Ovary (tissue), 9 donors: ENCODE data around the gene ITPRID2. TPM values are rescaled to one million over a fixed set of nuclear protein-coding genes. Genes with fewer than 3 reads are reported as not detected.

Source experiments
- DNase-seq, 5 donors: peaks; one replicate each; pipeline ENCODE4 v3.0.0-alpha.2; 2019 to 2020
- H3K27ac ChIP-seq, 2 donors: fragments of 200-600 bp; one replicate each; pipeline versions ENCODE4 v1.5.1 to v1.8.0; 2019 to 2022
- H3K27me3 ChIP-seq: fragments of 200-600 bp; one replicate; pipeline ENCODE4 v1.8.0; 2022
- H3K36me3 ChIP-seq: fragments of 200-600 bp; sonication (generic); one replicate; pipeline ENCODE4 v1.5.1; 2019
- H3K4me1 ChIP-seq: one replicate; pipeline ENCODE4 v1.8.1; 2013; ENCODE audit warnings: mild to moderate bottlenecking, moderate library complexity; ENCODE audit not compliant: insufficient read depth
- H3K4me3 ChIP-seq: fragments of 200-600 bp; sonication (generic); one replicate; pipeline ENCODE4 v1.5.1; 2017
- H3K9me3 ChIP-seq, 2 donors: fragments of 200-600 bp in 1 of 2; sonication (generic) in 1 of 2; one replicate each; pipeline versions ENCODE4 v1.5.1 to v1.8.1; 2013 to 2019; ENCODE audit warnings: mild to moderate bottlenecking in 1 of 2, moderate library complexity in 1 of 2
- EP300 ChIP-seq: sonication (generic); formaldehyde crosslinking; IDR thresholded peaks from one replicate; pipeline ENCODE4 v1.6.1; 2017; ENCODE audit warnings: antibody characterized with exemption
- POLR2A ChIP-seq: fragments of 450-650 bp; IDR thresholded peaks from one replicate; pipeline ENCODE4 v1.6.1; 2017; ENCODE audit warnings: antibody characterized with exemption, mild to moderate bottlenecking, moderate library complexity
- WGBS, 3 donors: extraction: QIAGEN DNeasy Blood & Tissue Kit in 1 of 3; methylation state at CpG; one replicate each; pipeline versions ENCODE4 v1.1.5 to v1.1.7; 2013 to 2017; 5-methylcytosine and 5-hydroxymethylcytosine counted together
- intact Hi-C, 4 donors: fragments of 100-400 bp; cut with DNase I; formaldehyde crosslinking; loops; one replicate each; pipeline versions ENCODE4 v1.11.0 to v1.15.1; 2022 to 2023
- polyA plus RNA-seq, 2 donors: library from polyadenylated mRNA; stranded (reverse); fragments of 200-250 nt in 1 of 2; fragments of 350-450 nt in 1 of 2; fragmentation: Illumina TruSeq in 1 of 2; extraction: RNeasy Lipid Tissue Mini Kit (QIAGEN cat#74804) in 1 of 2; gene quantifications; one replicate each; pipeline ENCODE4 v1.2.3, GENCODE V29; 2013 to 2014
- total RNA-seq, 7 donors: library from RNA; depleted of rRNA in 2 of 7; stranded (reverse); fragments of >200 nt in 2 of 7; fragmentation: NEBNext Ultra II Directional in 3 of 7; extraction: Animal tissue kit (Norgen Biotek cat#: 25700) in 3 of 7; gene quantifications; one replicate each; pipeline versions ENCODE4 v1.1.0 to v1.2.4, GENCODE V29; 2016 to 2023
- TF ChIP-seq, protein P1 (sequence below), 3 donors: fragments of 450-650 bp in 2 of 3; fragments of 200-600 bp in 1 of 3; IDR thresholded peaks; one replicate each; pipeline versions ENCODE4 v1.5.1 to v1.8.0; 2016 to 2022; ENCODE audit warnings: antibody characterized with exemption in 3 of 3, mild to moderate bottlenecking in 1 of 3
- donor health status: DM: no; HTN: no; CAD: no; lungs with moderate emphysema.
- donor health status: DM: no; HTN: no; CAD: no.
- donor health status: Bipolar disorder and iron deficiency.
- donor health status: DM: yes; HTN: yes; CAD: no.
- donor health status: DM: no; HTN: no; CAD: no.
- donor health status: DM: yes; HTN: yes; CAD: no.

Gene ITPRID2
- total and polyA plus RNA-seq, 9 donors, result 25.2 to 66.2 (median 48.6) TPM

DNA sequence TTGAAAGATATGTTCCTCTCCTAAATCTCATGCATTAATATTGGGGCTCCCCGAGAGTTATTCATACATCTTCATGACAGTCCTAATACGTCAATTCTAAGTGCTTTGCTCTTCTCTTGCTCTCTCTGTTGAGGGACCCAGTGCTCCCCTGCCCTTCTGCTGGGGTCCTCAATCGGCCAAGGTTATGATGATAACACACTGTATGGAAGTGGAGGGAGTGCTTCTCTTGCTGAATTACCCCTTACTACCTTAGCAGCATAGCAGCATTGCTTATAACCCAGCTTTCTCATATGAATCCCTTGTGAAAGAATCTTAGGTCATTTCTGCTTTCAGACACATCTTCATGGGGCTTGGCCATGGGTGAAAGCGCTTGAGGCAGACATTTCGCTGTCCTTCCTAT, 43.2 kb downstream of the ITPRID2 start:
- no peak for DNase-seq
- Histone ChIP-seq H3K4me3 (no peak overlapping the region), H3K27ac (no peak overlapping the region), H3K27me3 (no peaks in the 10 kb centered on the region), H3K9me3 (no peaks in the 10 kb centered on the region), H3K36me3 (no peaks in the 10 kb centered on the region), H3K4me1 (no peaks in the 10 kb centered on the region)
- WGBS, 3 donors, result 79 to 86% (median 85%) methylated on average over 5 of the region's 5 CpGs
- TF ChIP-seq POLR2A (no peak), EP300 (no peak)
- TF ChIP-seq, protein P1, sequence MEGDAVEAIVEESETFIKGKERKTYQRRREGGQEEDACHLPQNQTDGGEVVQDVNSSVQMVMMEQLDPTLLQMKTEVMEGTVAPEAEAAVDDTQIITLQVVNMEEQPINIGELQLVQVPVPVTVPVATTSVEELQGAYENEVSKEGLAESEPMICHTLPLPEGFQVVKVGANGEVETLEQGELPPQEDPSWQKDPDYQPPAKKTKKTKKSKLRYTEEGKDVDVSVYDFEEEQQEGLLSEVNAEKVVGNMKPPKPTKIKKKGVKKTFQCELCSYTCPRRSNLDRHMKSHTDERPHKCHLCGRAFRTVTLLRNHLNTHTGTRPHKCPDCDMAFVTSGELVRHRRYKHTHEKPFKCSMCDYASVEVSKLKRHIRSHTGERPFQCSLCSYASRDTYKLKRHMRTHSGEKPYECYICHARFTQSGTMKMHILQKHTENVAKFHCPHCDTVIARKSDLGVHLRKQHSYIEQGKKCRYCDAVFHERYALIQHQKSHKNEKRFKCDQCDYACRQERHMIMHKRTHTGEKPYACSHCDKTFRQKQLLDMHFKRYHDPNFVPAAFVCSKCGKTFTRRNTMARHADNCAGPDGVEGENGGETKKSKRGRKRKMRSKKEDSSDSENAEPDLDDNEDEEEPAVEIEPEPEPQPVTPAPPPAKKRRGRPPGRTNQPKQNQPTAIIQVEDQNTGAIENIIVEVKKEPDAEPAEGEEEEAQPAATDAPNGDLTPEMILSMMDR (IDR thresholded peaks at IDR 0.05), result no peak
- intact Hi-C loops, result no loop called here

DNA sequence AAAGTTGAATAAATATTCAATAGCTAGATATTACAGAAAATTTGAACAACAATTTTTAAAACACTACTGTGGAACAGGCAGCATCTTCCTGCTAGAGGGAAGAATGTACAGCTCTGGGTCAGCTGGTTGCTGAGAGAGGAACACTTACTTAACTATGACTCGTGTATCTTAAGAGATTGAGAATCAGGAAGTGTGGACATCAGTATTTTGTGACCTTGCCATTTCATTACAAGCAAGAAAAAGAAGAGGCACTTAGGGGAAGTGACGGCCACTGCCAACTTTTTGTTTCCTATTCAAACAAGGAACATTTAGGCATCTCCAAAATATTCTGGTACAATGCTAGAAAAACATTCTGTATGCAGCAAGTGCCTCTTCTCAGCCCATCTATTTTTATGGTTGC, 45.9 kb downstream of the ITPRID2 start:
- WGBS, 3 donors, result 12 to 44% (median 14%) methylated on average over 2 of the region's 2 CpGs
- Histone ChIP-seq H3K27me3 (no peaks in the 10 kb centered on the region), H3K27ac (no peak overlapping the region), H3K4me1 (no peaks in the 10 kb centered on the region), H3K9me3 (no peaks in the 10 kb centered on the region), H3K4me3 (no peak overlapping the region), H3K36me3 (no peaks in the 10 kb centered on the region)
- no peak for DNase-seq
- TF ChIP-seq POLR2A (no peak), EP300 (no peak)
- TF ChIP-seq, protein P1 (IDR thresholded peaks at IDR 0.05), result no peak
- intact Hi-C loops, result no loop called here

DNA sequence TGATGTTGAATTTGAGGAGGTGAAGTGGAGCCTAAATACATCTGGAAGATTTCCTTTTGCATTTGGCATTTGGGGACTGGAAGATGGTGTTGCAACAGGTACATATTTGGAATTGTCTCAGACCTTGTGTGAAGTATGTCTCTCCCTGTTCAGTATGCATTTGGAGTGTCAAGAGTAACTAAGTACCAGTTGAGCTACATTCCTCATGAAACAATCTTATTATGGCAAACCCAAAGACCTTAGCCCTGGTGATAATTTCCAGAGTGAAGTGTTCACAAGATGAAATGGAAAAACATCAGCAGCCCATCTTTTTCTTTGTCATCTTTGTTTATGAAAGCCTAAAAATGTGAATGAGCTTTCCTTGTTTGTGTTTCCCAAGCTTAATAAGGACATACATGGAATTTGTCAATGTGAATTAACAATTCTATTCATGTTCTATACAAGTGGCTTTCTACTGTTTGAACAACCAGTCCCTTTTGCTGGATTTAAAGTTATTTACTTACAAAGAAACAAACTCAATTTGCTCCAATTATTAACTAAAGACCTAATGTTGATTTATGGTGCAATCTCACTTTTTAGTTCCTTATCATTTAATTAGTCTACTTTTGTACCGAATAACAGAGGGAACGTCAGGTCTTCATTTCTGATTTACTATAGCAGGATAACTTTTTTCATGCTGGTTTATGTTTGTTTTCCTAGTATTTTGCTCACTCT, 52.0 kb downstream of the ITPRID2 start:
- intact Hi-C loops, result no loop called here
- Histone ChIP-seq H3K4me1 (no peaks in the 10 kb centered on the region), H3K4me3 (no peak overlapping the region), H3K9me3 (no peaks in the 10 kb centered on the region), H3K27ac (no peak overlapping the region), H3K27me3 (no peaks in the 10 kb centered on the region), H3K36me3 (no peaks in the 10 kb centered on the region)
- TF ChIP-seq, protein P1 (IDR thresholded peaks at IDR 0.05), result no peak
- no peak for TF ChIP-seq EP300
- DNase-seq, result no peak
- WGBS, 3 donors, result 63 to 68% (median 65%) methylated on average over 2 of the region's 2 CpGs

DNA sequence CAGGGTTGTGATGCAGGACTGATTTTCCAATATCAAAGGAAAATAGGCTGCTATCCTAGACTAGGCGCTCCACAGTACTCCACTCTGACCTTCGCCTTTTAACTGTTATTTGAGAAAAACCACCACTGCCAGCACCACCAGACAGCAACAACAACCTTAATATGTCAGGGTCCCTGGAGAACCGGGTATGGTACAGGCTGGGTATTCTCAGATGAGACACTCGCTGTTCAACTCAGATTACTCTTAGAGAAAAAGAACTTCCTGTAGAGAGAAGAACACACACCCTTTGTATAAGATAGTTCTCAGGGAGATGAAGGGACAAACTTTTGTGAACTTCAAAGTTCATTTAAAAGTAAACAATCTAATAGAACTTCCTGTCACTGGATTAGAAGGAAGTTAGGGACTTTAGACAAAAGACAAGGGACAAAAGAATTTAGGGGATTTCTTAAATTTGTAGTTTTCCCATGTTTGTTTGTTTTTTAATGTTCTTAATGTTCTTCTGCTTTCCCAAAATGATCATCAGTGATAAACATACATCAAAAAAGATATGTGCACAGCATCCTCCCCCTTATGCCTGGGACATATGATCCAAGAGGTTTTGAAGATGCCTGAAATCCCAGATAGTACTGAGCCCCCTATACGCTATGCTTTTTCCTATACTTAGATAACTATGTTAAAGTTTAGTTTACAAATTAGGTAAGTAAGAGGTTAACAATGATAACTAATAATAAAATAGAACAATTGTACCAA, 52.8 kb downstream of the ITPRID2 start:
- 78 to 86% (median 81%) methylated on average over 5 of the region's 5 CpGs for WGBS, 3 donors
- intact Hi-C loops, result no loop called here
- TF ChIP-seq EP300 (no peak), POLR2A (no peak)
- TF ChIP-seq, protein P1 (IDR thresholded peaks at IDR 0.05), result no peak

More for the DNA sequence above, 52.8 kb downstream of the ITPRID2 start:
- Histone ChIP-seq H3K4me3 (no peak overlapping the region), H3K9me3 (no peaks in the 10 kb centered on the region), H3K27me3 (no peaks in the 10 kb centered on the region), H3K4me1 (no peaks in the 10 kb centered on the region), H3K27ac (no peak overlapping the region), H3K36me3 (no peaks in the 10 kb centered on the region)
- DNase-seq, result no peak
